Medulla oblongata (tissue), 1 donor: ENCODE data around the gene ATP8B4.

Experiments used
- DNase-seq: peaks from one replicate; pipeline ENCODE4 v3.0.0-alpha.2; 2015; ENCODE audit errors: extremely low spot score

The ATP8B4 gene

GRCh38 chr15:50059883-50060282 lies 59.1 kb downstream of the ATP8B4 start:
- no peak for DNase-seq

DNA sequence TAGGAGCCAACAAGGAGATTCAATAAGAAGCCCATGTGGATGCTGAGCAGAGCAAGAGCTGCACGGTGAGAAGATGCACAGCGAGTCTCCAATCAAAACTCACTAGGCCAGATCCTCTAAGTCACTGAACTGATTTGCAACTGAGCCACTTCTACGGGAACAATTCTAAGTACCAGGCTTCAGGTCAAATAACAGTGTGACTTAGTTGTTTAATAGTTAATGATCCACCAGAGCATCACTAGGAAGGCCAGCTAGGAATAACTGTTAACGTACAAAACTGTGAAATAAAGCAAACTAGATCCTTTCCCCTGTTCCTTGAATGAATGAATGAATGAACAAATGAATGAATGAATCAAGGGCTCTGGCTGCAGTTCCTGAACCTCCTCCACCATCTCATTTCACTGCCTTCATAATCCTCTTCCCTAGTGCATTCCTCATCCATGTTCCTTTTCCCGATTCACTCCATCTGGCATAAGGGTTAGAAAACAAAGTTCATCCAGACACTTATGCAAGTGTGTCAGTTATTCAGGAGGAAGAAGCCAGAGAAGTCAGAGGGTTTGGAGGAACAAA lies 59.7 kb downstream of the ATP8B4 start:
- no peak for DNase-seq

DNA sequence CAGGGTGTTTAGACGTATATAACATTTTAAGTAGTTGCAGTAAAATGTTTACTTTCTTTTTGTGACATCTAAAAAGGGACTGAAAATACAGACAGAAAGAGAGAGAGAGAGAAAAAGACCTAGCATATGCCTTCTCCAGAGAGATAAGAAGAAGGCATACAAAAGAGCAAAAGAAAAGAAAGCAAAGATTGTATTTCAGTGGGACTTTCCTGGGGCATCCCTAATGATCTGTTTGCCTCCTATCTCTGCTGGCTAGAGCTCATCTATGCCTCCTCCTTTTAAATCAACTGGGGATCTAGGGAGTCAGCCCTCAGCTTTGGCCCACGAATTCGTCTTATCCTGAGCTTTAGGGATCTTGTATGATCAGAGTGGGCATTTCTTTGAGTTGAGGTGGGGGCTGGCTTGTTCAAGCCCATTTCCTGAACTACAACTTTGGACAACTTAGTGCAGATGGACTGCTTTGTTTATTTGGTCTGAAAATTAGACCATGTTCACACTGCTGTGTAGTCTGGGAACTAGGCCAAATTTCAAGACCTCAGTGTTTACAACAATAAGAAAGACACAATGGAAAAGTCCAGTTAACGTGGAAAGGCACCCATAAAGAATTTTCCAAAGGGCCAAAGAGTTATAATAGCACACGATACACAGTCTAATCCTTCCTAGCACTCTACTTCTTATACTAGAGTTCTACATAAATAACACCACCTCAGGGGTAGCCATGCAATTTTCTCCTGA lies 61.0 kb downstream of the ATP8B4 start:
- peak; percentile 65 for DNase-seq

- no peak for DNase-seq
These were observed 61.8 kb downstream of the ATP8B4 start for GRCh38 chr15:50057196-50057595.

GRCh38 chr15:50055750-50056157 lies 63.3 kb downstream of the ATP8B4 start:
- no peak for DNase-seq

GRCh38 chr15:50055332-50055731 lies 63.7 kb downstream of the ATP8B4 start:
- DNase-seq: no peak

DNA sequence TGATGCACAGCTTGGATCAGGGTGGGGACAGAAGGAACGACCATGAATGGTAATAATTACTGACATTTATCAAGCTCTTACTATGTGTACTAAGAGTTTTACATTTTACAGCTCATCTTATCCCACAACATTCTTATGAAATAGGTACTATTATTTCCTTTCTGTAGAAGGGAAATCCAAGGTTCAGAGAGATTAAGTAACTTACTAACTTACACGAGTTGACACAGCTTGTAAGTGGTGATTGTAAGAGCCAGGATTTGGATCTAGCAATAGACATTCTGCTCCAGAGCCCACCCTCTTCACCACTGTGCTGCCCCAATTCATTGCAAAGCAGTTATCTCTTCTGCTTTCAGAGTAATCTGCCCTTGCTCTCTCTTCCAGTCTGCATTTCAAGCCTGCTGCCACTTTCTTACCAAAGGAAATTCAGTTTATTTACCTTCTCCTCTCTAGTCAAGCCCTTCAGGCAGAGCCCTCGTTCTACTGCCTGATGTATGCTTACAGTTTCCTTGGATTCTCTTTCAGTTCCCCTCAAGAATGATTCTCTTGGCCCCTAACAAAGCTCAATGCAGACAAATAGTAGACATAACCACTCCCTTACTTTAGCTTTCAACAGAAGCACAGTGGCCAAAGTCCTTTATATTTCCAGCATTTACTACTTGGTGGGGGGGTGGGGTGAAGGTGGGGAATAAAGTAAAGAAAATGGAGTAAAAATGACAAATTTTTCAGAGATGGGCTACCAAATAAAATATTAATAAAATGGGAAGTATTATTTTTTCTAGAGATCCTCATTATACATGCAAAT lies 65.8 kb downstream of the ATP8B4 start:
- DNase-seq: no peak

GRCh38 chr15:50051811-50052419 lies 67.1 kb downstream of the ATP8B4 start:
- peak; percentile 92 for DNase-seq

- DNase-seq: no peak
These were observed 67.9 kb downstream of the ATP8B4 start for GRCh38 chr15:50050986-50051743.

DNA sequence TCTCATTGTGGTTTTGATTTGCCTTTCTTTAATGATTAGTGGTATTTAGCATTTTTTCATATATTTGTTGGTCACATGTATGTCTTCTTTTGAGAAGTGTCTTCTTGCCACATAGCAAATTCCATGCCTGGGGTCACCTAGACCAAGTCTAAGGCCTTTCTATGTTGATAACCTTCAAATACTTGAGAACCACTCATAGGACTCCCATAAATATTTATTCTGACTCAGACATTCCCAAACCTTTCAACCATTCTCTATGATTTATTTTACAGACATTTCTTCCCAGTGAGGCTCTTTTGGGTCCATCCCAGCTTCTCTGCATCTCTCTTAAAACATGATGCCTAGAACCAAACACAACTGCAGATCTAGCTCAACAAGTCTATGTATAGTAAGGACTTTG lies 69.2 kb downstream of the ATP8B4 start:
- DNase-seq: no peak

DNA sequence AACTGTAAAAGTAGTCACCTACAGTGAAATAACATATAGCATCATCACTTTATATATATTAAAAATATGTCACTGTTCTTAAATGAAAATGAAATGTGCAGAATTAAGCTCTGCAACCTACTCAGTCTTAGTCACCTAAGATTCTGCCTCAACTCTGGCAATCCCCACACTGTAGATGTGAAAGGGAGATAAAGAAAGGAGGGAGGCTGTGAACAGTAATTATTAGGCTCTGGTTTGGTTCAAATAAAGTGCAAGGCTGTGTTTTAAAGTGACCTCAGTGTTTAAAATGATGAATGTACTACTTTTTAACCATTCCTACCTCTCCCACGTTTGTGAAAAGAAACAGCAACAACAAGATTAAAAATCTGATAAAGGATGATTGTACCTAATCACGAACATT lies 72.2 kb downstream of the ATP8B4 start:
- DNase-seq: no peak

DNA sequence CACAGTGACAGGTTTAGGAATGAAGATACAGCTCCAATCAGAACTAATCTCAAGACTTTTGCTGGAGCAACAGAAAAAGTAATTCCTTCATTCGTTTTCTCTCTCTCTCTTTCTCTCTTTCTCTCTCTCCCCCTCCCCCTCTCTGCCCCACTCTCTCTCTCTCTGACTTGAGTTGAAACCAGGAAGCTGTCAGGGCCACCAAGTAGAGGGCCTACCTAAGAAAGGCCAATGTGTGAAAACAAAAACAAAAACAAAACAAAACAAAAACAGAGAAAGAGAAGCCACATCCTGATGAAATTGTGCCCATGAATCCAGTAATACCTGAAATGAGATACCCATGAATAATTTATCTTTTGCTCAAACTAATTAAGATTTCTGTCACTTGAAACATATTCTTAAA lies 72.9 kb downstream of the ATP8B4 start:
- no peak for DNase-seq

GRCh38 chr15:50044904-50045303 lies 74.1 kb downstream of the ATP8B4 start:
- DNase-seq: no peak

DNA sequence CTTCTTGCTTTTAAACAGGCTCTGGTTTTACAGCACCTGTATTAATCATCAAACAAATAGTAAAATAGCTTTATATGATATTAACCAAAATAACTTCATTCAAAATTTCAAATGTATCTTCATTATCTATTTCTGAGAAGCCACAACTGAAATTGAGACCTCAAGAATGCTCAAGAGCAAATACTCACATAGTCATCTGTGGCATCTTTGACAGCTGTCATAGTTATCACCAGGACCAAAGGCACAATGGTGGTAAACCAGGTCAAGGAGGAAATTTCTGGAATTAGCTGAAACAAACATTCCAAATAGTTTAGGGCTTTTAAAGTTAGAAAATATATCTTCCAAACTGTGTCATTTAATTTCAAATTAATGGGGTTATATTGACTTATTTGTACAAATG lies 74.6 kb downstream of the ATP8B4 start:
- no peak for DNase-seq

GRCh38 chr15:50042775-50043174 lies 76.3 kb downstream of the ATP8B4 start:
- no peak for DNase-seq

DNA sequence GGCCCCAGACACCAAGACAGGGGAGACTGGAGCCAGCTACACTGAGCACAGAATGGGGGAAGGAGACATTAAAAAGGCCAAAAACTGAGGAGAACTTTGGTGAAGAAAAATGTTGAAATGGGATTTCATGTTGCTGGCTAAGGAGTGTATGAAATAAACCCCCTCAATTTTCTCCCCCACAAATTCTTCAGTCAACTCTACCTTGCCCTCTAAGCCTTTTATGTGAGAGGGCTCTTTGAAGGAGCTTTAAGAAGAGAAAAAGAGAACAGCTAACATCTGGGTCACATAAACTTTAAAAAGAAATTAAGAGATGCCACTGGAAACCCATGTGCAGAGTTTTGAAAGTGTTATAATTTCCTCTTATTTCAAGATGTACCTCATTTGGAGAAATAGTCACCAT lies 88.6 kb downstream of the ATP8B4 start:
- no peak for DNase-seq

DNA sequence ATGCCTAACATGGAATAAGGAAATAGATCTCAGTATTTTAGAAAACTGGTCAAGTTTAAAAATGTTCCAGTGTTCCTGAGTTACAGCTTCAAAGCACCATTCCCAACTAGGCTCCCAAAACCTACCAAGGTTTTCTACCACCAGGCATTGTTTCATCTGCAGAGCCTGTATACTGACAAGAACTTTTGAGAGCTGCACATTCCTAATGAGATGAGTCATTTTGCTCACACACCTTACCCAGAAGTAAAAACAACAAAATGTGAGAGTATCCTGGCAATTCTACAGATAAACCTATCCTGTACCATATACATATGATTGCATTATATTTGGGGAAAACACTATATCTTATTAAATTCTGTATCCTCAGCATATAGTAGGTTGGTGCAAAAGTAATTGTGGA lies 90.7 kb downstream of the ATP8B4 start:
- no peak for DNase-seq

GRCh38 chr15:50024281-50024680 lies 94.8 kb downstream of the ATP8B4 start:
- no peak for DNase-seq

- DNase-seq: no peak
These were observed 100.5 kb downstream of the ATP8B4 start for GRCh38 chr15:50018491-50018890.

DNA sequence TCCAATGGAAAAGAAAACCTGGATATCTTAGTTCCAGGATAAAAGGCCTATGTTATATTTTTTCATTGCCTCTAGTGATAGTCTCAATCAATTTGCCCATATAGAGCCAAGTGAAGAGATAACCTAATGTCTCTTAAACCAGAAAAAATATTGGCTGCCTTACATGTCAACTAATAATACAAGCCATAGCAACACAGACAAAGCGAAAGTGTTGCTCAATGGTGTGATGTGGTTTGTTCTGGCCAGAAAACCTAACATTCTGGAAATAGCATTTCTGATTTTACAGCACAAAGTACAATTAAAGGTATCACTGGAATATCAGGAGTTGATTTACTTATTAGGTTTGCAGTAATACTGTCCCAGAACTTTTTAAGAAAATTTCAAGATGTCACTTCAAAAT lies 101.5 kb downstream of the ATP8B4 start:
- no peak for DNase-seq

DNA sequence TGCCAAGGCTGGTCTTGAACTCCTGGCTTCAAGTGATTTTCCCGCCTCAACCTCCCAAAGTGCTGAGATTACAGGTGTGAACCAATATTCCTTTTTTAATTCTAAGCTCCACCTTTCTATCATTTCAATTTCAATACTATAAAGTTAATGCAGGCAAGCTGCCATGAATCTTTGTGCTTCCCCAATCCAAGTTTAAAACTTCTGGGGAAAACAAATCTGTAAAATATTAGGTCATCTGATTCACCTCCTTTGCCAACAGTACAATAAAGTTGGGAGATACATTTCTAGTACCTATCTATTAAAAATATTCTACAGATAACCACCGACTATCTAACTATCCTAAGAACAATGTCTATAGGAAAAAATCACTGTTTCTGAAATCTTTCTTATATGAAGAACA lies 102.1 kb downstream of the ATP8B4 start:
- no peak for DNase-seq

DNA sequence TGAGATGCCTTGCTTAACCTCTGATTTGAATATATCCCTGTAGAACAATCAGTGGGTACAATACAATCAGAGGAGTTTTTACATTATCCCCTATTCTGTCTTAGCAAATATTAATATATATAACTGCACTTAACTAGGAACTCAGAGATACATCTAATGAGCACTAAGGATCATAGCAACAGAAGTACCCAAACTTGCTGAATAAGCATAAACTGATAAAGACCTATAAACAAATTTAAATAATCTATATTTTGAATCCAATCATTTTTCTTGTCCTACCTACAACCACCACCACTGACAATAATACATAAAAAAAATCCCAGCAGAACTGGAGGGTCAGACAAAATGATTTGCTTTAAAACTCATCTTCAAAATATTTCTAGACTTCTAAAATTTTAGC lies 106.2 kb downstream of the ATP8B4 start:
- DNase-seq: no peak
